ENCODE measurements around the gene EYA2.

EYA2 gene

GRCh38 chr20:46993465-46994095 lies 98.9 kb downstream of the EYA2 start:
- no peak for TF ChIP-seq CTCF (conservative IDR thresholded peaks at IDR 0.05; ENCODE audit: low read depth, low read length)
- DNase-seq (ENCODE audit: low read depth), result no peak
- no peak overlapping the region for H3K4me3 ChIP-seq (ENCODE audit: low read length)

- no peak for TF ChIP-seq CTCF (conservative IDR thresholded peaks at IDR 0.05; ENCODE audit: low read depth, low read length)
- no peak for DNase-seq (ENCODE audit: low read depth)
- no peak overlapping the region for H3K4me3 ChIP-seq (ENCODE audit: low read length)
Observed at GRCh38 chr20:46994341-46994740, 99.7 kb downstream of the EYA2 start.

- peak; percentile 54 for DNase-seq (ENCODE audit: low read depth)
- H3K4me3 ChIP-seq (ENCODE audit: low read length), result no peak overlapping the region
- no peak for TF ChIP-seq CTCF (conservative IDR thresholded peaks at IDR 0.05; ENCODE audit: low read depth, low read length)
Observed at GRCh38 chr20:46995561-46996142, 101.0 kb downstream of the EYA2 start.

GRCh38 chr20:46997187-46997586 lies 102.5 kb downstream of the EYA2 start:
- H3K4me3 ChIP-seq (ENCODE audit: low read length), result no peak overlapping the region
- DNase-seq (ENCODE audit: low read depth), result peak; percentile 82
- TF ChIP-seq CTCF (conservative IDR thresholded peaks at IDR 0.05; ENCODE audit: low read depth, low read length), result no peak

- TF ChIP-seq CTCF (conservative IDR thresholded peaks at IDR 0.05; ENCODE audit: low read depth, low read length), result no peak
Observed at GRCh38 chr20:46998477-46999240, 104.0 kb downstream of the EYA2 start.

GRCh38 chr20:46999801-47000465 lies 105.3 kb downstream of the EYA2 start:
- DNase-seq (ENCODE audit: low read depth), result peak; percentile 67
- TF ChIP-seq CTCF (conservative IDR thresholded peaks at IDR 0.05; ENCODE audit: low read depth, low read length), result no peak
- H3K4me3 ChIP-seq (ENCODE audit: low read length), result no peak overlapping the region

More at GRCh38 chr20:46998477-46999240, 104.0 kb downstream of the EYA2 start:
- DNase-seq (ENCODE audit: low read depth), result peak; percentile 43
- no peak overlapping the region for H3K4me3 ChIP-seq (ENCODE audit: low read length)
